HUES6 (cell line): ENCODE data around the gene LILRB1.
"Not testable (repeated sequence)": the region's sequence is repeated elsewhere in the genome, so short reads cannot be mapped to it uniquely, and the experiment has no call there.

Source experiments
- H3K27ac ChIP-seq: 2 replicates; pipeline ENCODE4 v1.7.0; 2013; ENCODE audit warnings: low read depth, mild to moderate bottlenecking, low read length, inconsistent platforms
- H3K27me3 ChIP-seq: 2 replicates; pipeline ENCODE4 v1.6.1; 2013; ENCODE audit warnings: low read length; ENCODE audit not compliant: control insufficient read depth, insufficient read depth
- H3K36me3 ChIP-seq: 2 replicates; pipeline ENCODE4 v1.6.1; 2013; ENCODE audit warnings: low read length; ENCODE audit not compliant: control insufficient read depth, insufficient read depth
- H3K4me1 ChIP-seq: 2 replicates; pipeline ENCODE4 v1.6.1; 2013; ENCODE audit warnings: low read length; ENCODE audit not compliant: control insufficient read depth, insufficient read depth
- H3K4me3 ChIP-seq: 2 replicates; pipeline ENCODE4 v1.5.1; 2013; ENCODE audit warnings: low read depth, low read length
- H3K9ac ChIP-seq: one replicate; pipeline ENCODE4 v1.6.1; 2013; ENCODE audit warnings: mild to moderate bottlenecking, low read length
- H3K9me3 ChIP-seq: 2 replicates; pipeline ENCODE4 v1.6.1; 2013; ENCODE audit warnings: low read depth, low read length; ENCODE audit not compliant: control insufficient read depth, insufficient read depth

The LILRB1 gene

GRCh38 chr19:54630262-54630661 is at the start of gene LILRB1:
LILRB1 (plus strand) TSS chr19:54630484; CDS start chr19:54631074, 590 bp downstream.
- not testable (repeated sequence) for H3K27ac ChIP-seq, H3K9ac ChIP-seq, H3K4me3 ChIP-seq, H3K4me1 ChIP-seq, H3K27me3 ChIP-seq, H3K36me3 ChIP-seq
- H3K9me3 ChIP-seq, result peaks cover 39% of the 10 kb centered on the region; the same call in 1 of the 2 replicates

GRCh38 chr19:54586397-54586796 is 43.9 kb upstream of the LILRB1 start:
- Histone ChIP-seq H3K4me1 (no peaks in the 10 kb centered on the region), H3K9ac (no peak overlapping the region), H3K4me3 (no peak overlapping the region), H3K36me3 (no peaks in the 10 kb centered on the region), H3K27ac (no peak overlapping the region), H3K27me3 (peaks cover 12% of the 10 kb centered on the region; the same call in 1 of the 2 replicates), H3K9me3 (peaks cover 46% of the 10 kb centered on the region; the same call in 1 of the 2 replicates)

DNA sequence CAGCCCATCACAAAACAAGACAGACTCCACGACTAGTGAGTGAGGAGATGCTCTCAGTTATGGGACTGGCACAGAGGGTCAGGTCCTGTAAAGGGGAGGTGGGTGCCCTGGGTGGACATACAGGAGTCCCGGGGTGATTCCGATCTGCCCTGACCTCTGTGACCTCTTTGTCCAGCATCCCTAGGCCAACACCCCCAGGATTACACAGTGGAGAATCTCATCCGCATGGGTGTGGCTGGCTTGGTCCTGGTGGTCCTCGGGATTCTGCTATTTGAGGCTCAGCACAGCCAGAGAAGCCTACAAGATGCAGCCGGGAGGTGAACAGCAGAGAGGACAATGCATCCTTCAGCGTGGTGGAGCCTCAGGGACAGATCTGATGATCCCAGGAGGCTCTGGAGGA is 43.3 kb upstream of the LILRB1 start:
- H3K36me3 ChIP-seq, result no peaks in the 10 kb centered on the region
- H3K27me3 ChIP-seq, result peaks cover 13% of the 10 kb centered on the region; the same call in 1 of the 2 replicates
- H3K4me3 ChIP-seq, result no peak overlapping the region
- no peak overlapping the region for H3K9ac ChIP-seq
- H3K27ac ChIP-seq, result no peak overlapping the region
- H3K4me1 ChIP-seq, result no peaks in the 10 kb centered on the region
- peaks cover 52% of the 10 kb centered on the region; the same call in 1 of the 2 replicates for H3K9me3 ChIP-seq

- Histone ChIP-seq H3K27me3 (peaks cover 36% of the 10 kb centered on the region; the same call in 1 of the 2 replicates), H3K9me3 (peaks cover 62% of the 10 kb centered on the region; the same call in 1 of the 2 replicates)
- H3K36me3 ChIP-seq, H3K27ac ChIP-seq, H3K4me3 ChIP-seq, H3K4me1 ChIP-seq, H3K9ac ChIP-seq: not testable (repeated sequence)
Observed at GRCh38 chr19:54593445-54593844, 36.8 kb upstream of the LILRB1 start, which contains the start of gene LILRA1. LILRA1 (plus strand) TSS chr19:54593632; CDS start chr19:54594245, 613 bp downstream.

DNA sequence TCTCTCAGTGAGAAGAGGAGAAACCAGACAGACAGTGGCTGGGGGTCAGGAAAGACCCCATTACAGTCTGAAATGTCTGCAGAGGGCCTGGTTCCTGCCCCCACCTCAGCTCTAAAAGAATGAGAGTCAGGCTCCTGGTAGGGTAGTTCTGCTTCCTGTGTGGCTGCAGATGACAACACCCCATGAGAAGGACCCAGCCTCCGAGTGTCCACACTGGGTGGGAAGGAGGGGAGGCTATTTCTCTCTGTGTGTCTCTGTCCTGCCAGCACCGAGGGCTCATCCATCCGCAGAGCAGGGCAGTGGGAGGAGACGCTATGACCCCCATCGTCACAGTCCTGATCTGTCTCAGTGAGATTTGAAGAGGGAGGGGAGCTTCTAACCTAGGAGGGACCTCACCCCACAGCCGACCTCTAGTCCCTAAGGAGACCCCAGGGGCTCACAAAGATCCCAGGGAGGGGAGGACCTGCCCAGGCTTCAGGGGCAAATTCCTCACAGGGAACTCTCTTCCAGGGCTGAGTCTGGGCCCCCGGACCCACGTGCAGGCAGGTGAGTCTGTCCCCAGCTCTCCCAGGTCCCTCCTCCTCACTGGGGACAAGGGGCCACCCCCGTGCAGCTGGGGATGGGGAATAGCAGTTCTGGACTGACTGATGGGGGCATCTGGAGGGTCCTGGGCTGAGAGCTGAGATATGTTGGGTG is 36.2 kb upstream of the LILRB1 start:
- H3K4me1 ChIP-seq, H3K36me3 ChIP-seq, H3K27ac ChIP-seq, H3K4me3 ChIP-seq, H3K9ac ChIP-seq: not testable (repeated sequence)
- H3K27me3 ChIP-seq, result peaks cover 36% of the 10 kb centered on the region; the same call in 1 of the 2 replicates
- peaks cover 58% of the 10 kb centered on the region; the same call in 1 of the 2 replicates for H3K9me3 ChIP-seq

GRCh38 chr19:54594737-54595136 is 35.5 kb upstream of the LILRB1 start:
- Histone ChIP-seq H3K27ac (no peak overlapping the region), H3K4me3 (no peak overlapping the region), H3K9ac (no peak overlapping the region), H3K27me3 (peaks cover 36% of the 10 kb centered on the region; the same call in 1 of the 2 replicates), H3K4me1 (no peaks in the 10 kb centered on the region), H3K36me3 (no peaks in the 10 kb centered on the region), H3K9me3 (peaks cover 53% of the 10 kb centered on the region; the same call in 1 of the 2 replicates)

- H3K27ac ChIP-seq, H3K4me3 ChIP-seq, H3K9ac ChIP-seq, H3K36me3 ChIP-seq, H3K4me1 ChIP-seq: not testable (repeated sequence)
- Histone ChIP-seq H3K27me3 (peaks cover 45% of the 10 kb centered on the region; the same call in 1 of the 2 replicates), H3K9me3 (peaks cover 46% of the 10 kb centered on the region; the same call in 1 of the 2 replicates)
Observed at GRCh38 chr19:54595680-54596436, 34.4 kb upstream of the LILRB1 start.

GRCh38 chr19:54600212-54600611 is 30.1 kb upstream of the LILRB1 start:
- peaks cover 30% of the 10 kb centered on the region; the same call in 1 of the 2 replicates for H3K9me3 ChIP-seq
- H3K4me3 ChIP-seq, result no peak overlapping the region
- no peaks in the 10 kb centered on the region for H3K4me1 ChIP-seq
- H3K36me3 ChIP-seq, result no peaks in the 10 kb centered on the region
- no peak overlapping the region for H3K9ac ChIP-seq
- no peak overlapping the region for H3K27ac ChIP-seq
- H3K27me3 ChIP-seq, result peaks cover 27% of the 10 kb centered on the region; the same call in 1 of the 2 replicates

DNA sequence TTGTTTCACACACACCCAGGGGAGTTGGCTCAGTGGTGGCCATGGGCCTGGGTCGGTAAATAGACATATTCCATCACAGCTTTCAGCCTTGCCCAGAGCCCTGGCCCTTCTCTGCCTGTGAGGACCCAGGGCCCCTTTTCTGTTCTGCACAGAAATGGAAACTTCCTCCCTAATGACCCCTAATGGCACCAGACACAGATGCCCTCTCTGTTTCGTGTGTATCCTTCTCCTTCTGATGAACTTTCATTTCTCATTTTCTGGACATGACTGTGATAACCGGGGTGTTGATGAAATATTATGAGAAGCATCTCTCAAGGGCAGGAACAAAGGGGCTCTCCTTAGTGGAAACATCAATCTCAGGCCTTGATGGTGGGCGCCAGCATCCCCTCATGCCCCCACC is 24.1 kb upstream of the LILRB1 start:
- H3K4me1 ChIP-seq, result no peaks in the 10 kb centered on the region
- peaks cover 61% of the 10 kb centered on the region; the same call in 1 of the 2 replicates for H3K9me3 ChIP-seq
- H3K27me3 ChIP-seq, result peaks cover 4% of the 10 kb centered on the region; the same call in 1 of the 2 replicates
- H3K9ac ChIP-seq, result no peak overlapping the region
- no peaks in the 10 kb centered on the region for H3K36me3 ChIP-seq
- H3K4me3 ChIP-seq, result no peak overlapping the region
- H3K27ac ChIP-seq, result no peak overlapping the region

- Histone ChIP-seq H3K36me3 (no peaks in the 10 kb centered on the region), H3K4me1 (no peaks in the 10 kb centered on the region), H3K27ac (no peak overlapping the region), H3K4me3 (no peak overlapping the region), H3K27me3 (peaks cover 4% of the 10 kb centered on the region; the same call in 1 of the 2 replicates), H3K9ac (no peak overlapping the region), H3K9me3 (peaks cover 69% of the 10 kb centered on the region; the same call in 1 of the 2 replicates)
Observed at GRCh38 chr19:54606891-54607784, 23.1 kb upstream of the LILRB1 start.
